Muscle layer of colon (tissue), 2 donors: ENCODE measurements around the gene LRIG2.
A peak's percentile ranks its signal among the peaks of the same experiment; 100 is the strongest.

ENCODE experiments used
- H3K27ac ChIP-seq: one replicate; pipeline ENCODE4 v1.7.0; 2013; ENCODE audit warnings: low read depth, mild to moderate bottlenecking, low read length, moderate library complexity
- H3K27me3 ChIP-seq, 2 donors: one replicate each; pipeline ENCODE4 v1.7.0; 2013; ENCODE audit warnings: low read length in 2 of 2, mild to moderate bottlenecking in 2 of 2; ENCODE audit not compliant: insufficient read depth in 2 of 2, control insufficient read depth in 1 of 2
- H3K36me3 ChIP-seq: one replicate; pipeline ENCODE4 v1.7.0; 2013; ENCODE audit warnings: mild to moderate bottlenecking, low read length; ENCODE audit not compliant: insufficient read depth
- H3K4me1 ChIP-seq: one replicate; pipeline ENCODE4 v1.7.0; 2013; ENCODE audit warnings: mild to moderate bottlenecking, low read length; ENCODE audit not compliant: insufficient read depth
- H3K4me3 ChIP-seq, 2 donors: one replicate each; pipeline ENCODE4 v1.7.0; 2013; ENCODE audit warnings: low read length in 2 of 2, low read depth in 1 of 2, mild to moderate bottlenecking in 1 of 2, moderate library complexity in 1 of 2
- H3K9ac ChIP-seq: one replicate; pipeline ENCODE4 v1.7.0; 2013; ENCODE audit warnings: low read length
- H3K9me3 ChIP-seq: one replicate; pipeline ENCODE4 v1.7.0; 2013; ENCODE audit warnings: mild to moderate bottlenecking, low read length
- donor health status: abdominal sarcoma.
- donor health status: Adenocarcinoma of cecum.

The LRIG2 gene

GRCh38 chr1:113135460-113135859 lies 62.5 kb downstream of the LRIG2 start:
- Histone ChIP-seq H3K27ac (no peak overlapping the region), H3K9me3 (no peaks in the 10 kb centered on the region), H3K9ac (no peak overlapping the region), H3K27me3 (no peaks in the 10 kb centered on the region), H3K4me1 (peaks cover 17% of the 10 kb centered on the region), H3K36me3 (no peaks in the 10 kb centered on the region), H3K4me3 (no peak overlapping the region)

GRCh38 chr1:113136476-113136875 lies 63.5 kb downstream of the LRIG2 start:
- H3K27ac ChIP-seq, result no peak overlapping the region
- no peaks in the 10 kb centered on the region for H3K9me3 ChIP-seq
- no peaks in the 10 kb centered on the region for H3K36me3 ChIP-seq
- H3K9ac ChIP-seq, result no peak overlapping the region
- H3K4me3 ChIP-seq, result no peak overlapping the region
- H3K27me3 ChIP-seq, result no peaks in the 10 kb centered on the region
- H3K4me1 ChIP-seq, result peaks cover 24% of the 10 kb centered on the region

GRCh38 chr1:113137563-113137962 lies 64.6 kb downstream of the LRIG2 start:
- Histone ChIP-seq H3K27me3 (no peaks in the 10 kb centered on the region), H3K9ac (no peak overlapping the region), H3K4me3 (no peak overlapping the region), H3K4me1 (peaks cover 25% of the 10 kb centered on the region), H3K27ac (no peak overlapping the region), H3K36me3 (no peaks in the 10 kb centered on the region), H3K9me3 (no peaks in the 10 kb centered on the region)

- no peak overlapping the region for H3K9ac ChIP-seq
- no peak overlapping the region for H3K27ac ChIP-seq
- H3K27me3 ChIP-seq, result no peaks in the 10 kb centered on the region
- H3K4me3 ChIP-seq, result no peak overlapping the region
- H3K9me3 ChIP-seq, result no peaks in the 10 kb centered on the region
- peaks cover 31% of the 10 kb centered on the region for H3K4me1 ChIP-seq
- no peaks in the 10 kb centered on the region for H3K36me3 ChIP-seq
Measured at GRCh38 chr1:113138778-113139177, 65.8 kb downstream of the LRIG2 start.

GRCh38 chr1:113140176-113140575 lies 67.2 kb downstream of the LRIG2 start:
- Histone ChIP-seq H3K4me1 (peaks cover 31% of the 10 kb centered on the region), H3K9me3 (no peaks in the 10 kb centered on the region), H3K4me3 (no peak overlapping the region), H3K9ac (no peak overlapping the region), H3K27ac (no peak overlapping the region), H3K27me3 (no peaks in the 10 kb centered on the region), H3K36me3 (no peaks in the 10 kb centered on the region)

GRCh38 chr1:113140588-113141446 lies 67.8 kb downstream of the LRIG2 start:
- no peaks in the 10 kb centered on the region for H3K9me3 ChIP-seq
- no peaks in the 10 kb centered on the region for H3K36me3 ChIP-seq
- peaks cover 31% of the 10 kb centered on the region for H3K4me1 ChIP-seq
- no peak overlapping the region for H3K9ac ChIP-seq
- no peaks in the 10 kb centered on the region for H3K27me3 ChIP-seq
- H3K4me3 ChIP-seq, result peak overlapping the region in 1 of 2 donors; percentile 26
- no peak overlapping the region for H3K27ac ChIP-seq

GRCh38 chr1:113141650-113142473 lies 68.9 kb downstream of the LRIG2 start:
- Histone ChIP-seq H3K4me1 (peaks cover 22% of the 10 kb centered on the region), H3K4me3 (no peak overlapping the region), H3K36me3 (no peaks in the 10 kb centered on the region), H3K9me3 (no peaks in the 10 kb centered on the region), H3K27me3 (no peaks in the 10 kb centered on the region), H3K9ac (no peak overlapping the region), H3K27ac (no peak overlapping the region)

- H3K4me1 ChIP-seq, result peaks cover 14% of the 10 kb centered on the region
- no peak overlapping the region for H3K4me3 ChIP-seq
- H3K9me3 ChIP-seq, result no peaks in the 10 kb centered on the region
- H3K27me3 ChIP-seq, result no peaks in the 10 kb centered on the region
- no peaks in the 10 kb centered on the region for H3K36me3 ChIP-seq
- H3K9ac ChIP-seq, result no peak overlapping the region
- H3K27ac ChIP-seq, result no peak overlapping the region
Measured at GRCh38 chr1:113142791-113143190, 69.8 kb downstream of the LRIG2 start.

- Histone ChIP-seq H3K27me3 (no peaks in the 10 kb centered on the region), H3K4me3 (no peak overlapping the region), H3K9ac (no peak overlapping the region), H3K27ac (no peak overlapping the region), H3K9me3 (no peaks in the 10 kb centered on the region), H3K36me3 (no peaks in the 10 kb centered on the region), H3K4me1 (peaks cover 6% of the 10 kb centered on the region)
Measured at GRCh38 chr1:113146242-113147072, 73.5 kb downstream of the LRIG2 start.

GRCh38 chr1:113147073-113147625 lies 74.2 kb downstream of the LRIG2 start:
- no peaks in the 10 kb centered on the region for H3K9me3 ChIP-seq
- H3K4me1 ChIP-seq, result peaks cover 6% of the 10 kb centered on the region
- no peaks in the 10 kb centered on the region for H3K36me3 ChIP-seq
- no peak overlapping the region for H3K9ac ChIP-seq
- no peaks in the 10 kb centered on the region for H3K27me3 ChIP-seq
- H3K4me3 ChIP-seq, result no peak overlapping the region
- H3K27ac ChIP-seq, result no peak overlapping the region

- Histone ChIP-seq H3K27ac (no peak overlapping the region), H3K9me3 (no peaks in the 10 kb centered on the region), H3K4me3 (no peak overlapping the region), H3K27me3 (no peaks in the 10 kb centered on the region), H3K36me3 (no peaks in the 10 kb centered on the region), H3K4me1 (peaks cover 3% of the 10 kb centered on the region), H3K9ac (no peak overlapping the region)
Measured at GRCh38 chr1:113147826-113148225, 74.8 kb downstream of the LRIG2 start.
